Activated gamma-delta T cell treated with anti-CD3 and anti-CD28 coated beads, Interleukin-2, amount 50 U/mL, for 16 hours (primary cell): Measurements from ENCODE around the gene ZBTB4.

Experiments
- DNase-seq: peaks from one replicate; pipeline ENCODE4 v3.0.0-alpha.2; 2020; ENCODE audit warnings: low read depth

Gene ZBTB4

DNA sequence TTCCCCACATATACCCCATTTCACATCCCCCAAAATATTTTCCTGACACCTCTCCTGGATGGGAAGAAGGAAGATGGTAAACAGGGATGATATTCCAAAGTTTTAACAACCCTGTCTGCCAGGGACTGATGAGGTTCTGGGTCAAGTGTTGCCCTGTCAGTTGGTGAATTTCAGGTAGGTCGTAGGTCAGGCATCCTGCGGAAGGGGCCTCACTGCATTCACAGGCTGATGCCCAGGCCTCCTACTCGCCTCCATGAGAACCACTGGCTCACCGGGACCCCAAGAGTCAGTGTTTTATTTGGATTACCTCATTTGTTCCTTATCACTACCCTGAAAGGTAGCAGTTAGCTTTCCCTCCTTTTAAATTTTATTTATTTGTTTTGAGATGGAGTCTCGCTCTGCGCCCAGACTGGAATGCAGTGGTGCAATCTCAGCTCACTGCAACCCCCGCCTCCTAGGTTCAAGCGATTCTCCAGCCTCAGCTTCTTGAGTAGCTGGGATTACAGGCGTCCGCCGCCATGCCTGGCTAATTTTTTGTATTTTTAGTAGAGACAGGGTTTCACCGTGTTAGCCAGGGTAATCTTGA, 10.5 kb downstream of the ZBTB4 start:
- no peak for DNase-seq

DNA sequence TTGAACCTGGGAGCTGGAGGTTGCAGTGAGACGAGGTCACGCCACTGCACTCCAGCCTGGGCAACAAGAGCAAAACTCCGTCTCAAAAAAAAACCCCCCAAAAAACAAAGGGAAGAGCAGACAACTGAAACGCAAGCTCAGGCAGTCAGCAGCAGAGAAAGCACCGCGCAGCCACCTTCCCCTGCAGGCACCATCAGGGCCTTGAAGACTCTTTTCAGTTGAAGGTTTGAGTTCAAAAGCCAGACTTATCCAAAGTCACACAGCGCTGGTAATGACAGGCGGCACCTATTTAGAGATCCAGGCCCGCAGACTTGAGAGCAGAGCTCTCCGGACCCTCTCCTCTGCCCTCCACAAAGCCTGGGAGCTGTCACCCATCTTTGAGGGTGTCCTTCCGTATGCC, 11.1 kb downstream of the ZBTB4 start:
- no peak for DNase-seq

DNA sequence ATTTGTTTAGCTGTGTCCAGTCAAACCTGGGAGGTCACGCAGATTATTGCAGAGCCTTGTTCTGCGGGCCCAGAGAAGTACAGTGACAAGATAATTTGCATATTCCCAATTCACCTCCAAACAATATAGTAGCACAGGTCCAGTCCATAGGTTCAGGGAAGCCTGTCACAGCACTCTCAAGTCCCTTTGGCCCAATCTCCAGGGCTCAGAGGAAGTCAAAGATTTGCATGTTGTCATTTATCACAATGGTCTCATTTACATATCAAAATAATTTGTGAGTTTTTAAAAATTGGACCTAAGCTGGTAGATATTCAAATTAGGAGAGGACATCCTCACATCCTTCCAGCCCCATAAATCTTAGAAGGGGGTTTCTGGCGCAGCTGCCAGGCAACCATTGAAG, 11.9 kb downstream of the ZBTB4 start:
- DNase-seq: no peak

DNA sequence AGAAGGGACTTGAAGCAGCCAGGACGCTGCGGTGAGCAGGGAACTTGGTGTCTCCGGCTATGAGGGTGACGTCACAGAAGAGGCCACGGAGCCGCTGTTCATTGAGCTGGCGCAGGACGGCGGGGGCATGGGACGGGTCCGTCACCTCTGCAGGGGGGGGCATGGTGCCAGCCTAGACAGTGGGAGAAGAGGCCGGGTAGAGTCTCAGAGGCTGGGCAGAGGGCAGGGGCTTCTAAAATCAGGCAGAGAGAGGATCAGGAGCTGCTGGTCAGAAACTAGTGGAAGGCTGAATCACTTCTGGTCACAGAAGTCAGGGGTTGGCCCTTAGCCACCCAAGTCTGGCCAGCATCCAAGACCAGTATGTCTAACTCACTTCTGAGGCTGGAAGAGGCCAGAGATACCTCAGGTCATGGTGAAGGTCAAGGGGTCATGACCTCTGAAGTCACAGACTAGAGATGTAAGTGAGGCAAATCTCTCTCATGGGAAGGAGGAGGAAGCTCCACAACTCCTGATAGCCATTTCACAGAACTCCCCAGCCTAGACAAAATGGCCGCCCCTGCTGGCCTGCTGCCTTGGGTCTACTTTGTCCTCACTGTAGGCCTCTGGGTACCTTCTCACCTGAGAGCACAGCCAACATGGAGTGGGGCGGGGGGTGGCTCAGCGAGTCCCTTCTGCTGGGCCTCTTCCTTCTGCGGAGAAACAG, 12.6 kb downstream of the ZBTB4 start:
- DNase-seq: no peak

DNA sequence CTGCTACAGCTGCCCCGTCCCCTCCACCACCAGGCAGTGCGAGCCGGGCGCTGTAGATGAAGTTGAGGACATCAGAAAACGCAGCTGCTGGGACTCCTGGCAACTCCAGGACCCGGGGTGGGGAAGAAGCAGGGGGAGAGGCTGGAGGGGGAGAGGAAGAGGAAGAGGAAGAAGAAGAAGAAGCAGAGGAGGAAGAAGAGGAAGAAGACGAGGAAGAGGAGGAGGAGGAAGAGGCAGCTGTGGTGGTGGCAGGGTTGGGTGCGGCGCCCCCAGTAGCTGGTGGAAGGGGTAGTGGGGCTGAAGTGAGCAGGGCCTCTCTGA, 13.2 kb downstream of the ZBTB4 start:
- DNase-seq: no peak

DNA sequence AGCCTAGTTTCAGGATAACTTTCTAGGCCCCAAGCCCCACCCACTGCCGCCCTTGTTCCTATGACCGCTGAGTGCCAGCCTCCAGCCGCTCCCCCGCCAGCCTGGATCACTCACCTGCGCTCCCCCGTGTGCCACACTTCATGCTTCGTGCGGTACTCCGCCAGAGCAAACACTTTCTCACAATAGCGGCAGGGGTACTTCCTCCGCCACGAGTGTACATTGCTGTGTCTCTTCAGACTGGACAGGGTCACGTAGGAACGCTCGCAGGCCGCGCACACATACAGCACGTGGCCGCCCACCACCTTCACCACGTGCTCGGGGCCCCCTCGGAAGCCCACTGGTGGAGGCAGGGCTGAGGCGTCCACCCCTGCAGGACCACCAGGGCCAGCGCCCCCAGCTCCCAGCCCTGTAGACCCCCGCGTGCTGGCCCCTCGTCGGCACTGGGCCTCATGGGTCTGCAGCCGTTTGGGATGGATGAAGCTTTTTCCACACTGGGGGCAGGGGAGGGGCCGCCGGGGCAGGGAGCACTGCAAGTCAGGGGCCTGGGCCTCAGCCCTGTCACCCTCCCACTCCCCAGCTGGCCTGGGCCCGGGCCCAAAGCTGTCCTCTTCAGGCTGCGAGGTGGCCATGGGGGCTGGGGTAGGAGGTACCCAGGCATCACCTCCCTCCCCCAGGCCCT, 13.7 kb downstream of the ZBTB4 start:
- DNase-seq: no peak

DNA sequence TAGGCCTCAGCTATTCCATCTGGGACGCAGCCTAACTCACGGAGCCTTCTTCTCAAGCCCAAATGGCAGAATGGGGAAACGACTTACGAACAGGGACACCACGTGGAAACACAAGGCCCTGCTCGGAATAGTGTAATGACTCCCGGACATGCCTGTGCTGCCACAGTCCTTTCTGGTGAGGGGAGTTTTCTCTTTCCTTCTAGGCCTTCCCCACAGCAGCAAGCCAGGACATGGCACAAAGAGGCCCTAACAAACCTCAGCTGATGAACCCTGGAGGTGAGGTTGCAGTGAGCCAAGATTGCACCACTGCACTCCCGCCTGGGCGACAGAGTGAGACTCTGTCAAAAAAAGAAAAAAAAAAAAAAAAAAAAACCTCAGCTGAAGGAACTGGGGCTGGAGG, 15.3 kb downstream of the ZBTB4 start:
- DNase-seq: no peak

DNA sequence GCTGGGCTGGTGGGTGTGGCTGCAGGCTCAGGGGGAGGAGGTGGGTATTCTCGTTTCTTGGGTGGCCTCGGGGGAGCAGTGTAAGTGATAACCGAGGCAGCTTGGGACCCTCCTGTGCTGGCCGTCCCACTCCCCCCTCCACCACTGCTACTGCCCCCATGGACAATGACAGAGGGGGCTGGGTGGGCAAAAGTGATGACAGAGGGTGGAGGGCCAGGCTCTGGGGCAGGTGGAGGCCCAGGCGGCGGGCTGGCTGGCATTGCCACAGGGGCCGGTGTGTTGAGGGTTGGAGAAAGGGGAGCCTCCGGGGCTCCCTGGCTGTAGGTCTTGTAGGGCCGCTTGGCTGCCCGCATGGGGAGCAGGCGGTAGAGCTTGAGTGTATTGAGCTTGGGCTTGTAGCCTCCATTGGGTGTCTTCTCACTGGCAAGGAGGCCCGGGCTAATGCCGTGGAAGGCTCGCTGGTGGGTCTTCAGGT, 16.0 kb downstream of the ZBTB4 start:
- DNase-seq: no peak

DNA sequence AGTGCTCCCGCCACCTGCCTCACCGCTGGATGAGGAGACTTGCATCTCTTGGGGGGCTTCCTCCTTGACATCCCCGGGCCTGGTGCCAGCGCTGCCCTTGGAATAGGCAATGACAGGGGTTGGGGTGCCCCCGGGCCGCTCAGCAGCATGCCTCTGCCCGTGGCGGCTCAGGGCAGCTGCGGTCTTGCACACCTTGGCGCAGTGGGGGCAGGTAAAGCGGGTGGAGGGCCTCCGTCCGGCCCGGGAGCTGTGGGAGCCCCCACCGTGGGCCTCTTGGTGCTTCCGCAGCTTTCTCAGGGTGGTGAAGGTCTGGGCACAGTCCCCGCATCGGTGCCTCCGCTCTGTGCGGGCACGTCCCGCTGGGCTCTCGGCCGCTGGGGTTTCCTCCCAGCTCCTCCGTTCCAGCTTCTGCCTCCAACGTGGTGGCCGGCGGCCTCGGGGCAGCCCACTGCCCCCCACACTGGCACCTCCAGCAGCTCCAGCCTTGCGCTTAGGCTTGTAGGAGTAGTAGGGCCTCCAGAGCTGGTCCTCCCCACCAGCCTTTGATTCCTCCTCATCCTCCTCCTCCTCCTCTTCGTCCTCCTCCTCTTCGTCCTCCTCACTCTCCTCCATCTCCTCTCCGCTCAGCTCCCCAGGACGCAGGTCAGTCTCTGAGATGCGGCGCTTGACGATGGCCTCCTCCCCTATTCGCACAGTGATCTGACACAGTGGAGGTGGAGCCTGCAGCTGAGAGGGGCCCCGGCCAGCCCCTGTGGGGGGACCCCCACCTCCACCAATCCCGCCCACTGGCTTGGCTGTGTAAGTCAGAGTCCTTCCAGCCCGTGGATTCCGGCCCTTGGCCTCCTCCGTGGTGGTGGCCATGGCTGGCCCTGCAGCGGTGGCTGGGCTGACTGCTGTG, 16.7 kb downstream of the ZBTB4 start:
- DNase-seq: no peak

DNA sequence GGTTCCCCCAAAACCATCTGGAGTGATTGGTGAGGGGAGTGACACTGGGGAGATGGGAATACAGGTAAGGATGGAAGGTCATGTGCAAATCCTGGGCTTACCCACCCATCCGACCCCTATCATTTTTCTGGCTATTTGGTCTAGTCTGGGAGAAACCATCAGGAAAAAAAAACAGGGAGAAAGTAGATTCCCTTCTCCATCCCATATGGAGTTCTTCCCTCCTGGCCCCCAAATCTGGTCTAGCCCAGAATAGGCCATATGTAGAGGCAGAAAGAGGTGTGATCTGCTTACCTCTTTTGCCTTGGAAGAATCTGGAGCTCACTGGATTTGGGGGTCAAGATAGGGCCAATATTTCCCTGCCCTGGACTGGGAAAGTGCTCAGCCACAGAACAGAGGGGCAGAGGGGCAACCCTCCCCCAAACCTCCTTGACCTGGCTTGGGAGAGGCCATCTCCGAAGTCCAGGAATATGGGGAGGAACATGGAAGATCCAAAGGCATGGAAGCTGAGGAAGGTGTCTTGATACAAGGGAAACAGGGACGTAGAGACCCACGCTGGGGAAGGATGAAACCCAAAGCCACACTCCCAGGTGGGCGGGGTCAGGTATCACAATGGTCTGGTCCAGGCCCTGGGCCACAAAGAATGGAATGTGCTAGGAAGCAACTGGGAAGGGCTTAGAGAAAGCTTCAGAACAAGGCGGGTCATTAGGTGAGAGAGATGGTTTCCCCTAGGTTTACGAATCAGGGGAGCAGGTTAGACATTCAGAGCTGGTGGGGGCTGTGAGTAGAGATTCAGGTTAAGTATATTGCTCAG, 18.4 kb downstream of the ZBTB4 start:
- no peak for DNase-seq

DNA sequence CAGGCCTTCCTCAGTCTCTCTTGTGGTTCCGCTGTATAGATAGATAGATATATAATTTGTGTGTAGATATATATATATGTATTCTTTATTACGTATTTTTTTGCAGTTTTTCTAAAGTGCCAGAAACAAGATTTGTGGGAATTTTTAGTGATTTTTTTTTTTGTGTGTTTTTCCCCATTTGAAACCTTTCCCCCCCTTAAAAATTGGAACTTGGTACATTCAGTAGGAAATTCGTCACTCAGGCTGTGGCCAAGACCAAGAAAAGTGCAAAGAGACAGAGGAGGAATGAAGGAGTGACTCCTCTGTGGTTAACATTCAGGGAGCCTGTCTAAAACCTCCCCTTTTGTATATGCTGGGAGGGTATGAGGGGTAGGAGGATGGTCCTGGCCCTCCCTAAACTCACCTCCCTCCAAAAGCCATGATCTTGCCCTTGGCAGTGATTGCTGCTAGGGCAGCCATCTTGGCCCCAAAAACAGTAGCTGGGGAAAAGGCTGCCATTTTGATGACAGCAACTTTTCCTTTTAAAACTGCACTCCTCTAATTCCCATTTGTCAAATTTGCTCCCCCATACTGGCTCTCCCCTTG, 19.4 kb downstream of the ZBTB4 start:
- no peak for DNase-seq

DNA sequence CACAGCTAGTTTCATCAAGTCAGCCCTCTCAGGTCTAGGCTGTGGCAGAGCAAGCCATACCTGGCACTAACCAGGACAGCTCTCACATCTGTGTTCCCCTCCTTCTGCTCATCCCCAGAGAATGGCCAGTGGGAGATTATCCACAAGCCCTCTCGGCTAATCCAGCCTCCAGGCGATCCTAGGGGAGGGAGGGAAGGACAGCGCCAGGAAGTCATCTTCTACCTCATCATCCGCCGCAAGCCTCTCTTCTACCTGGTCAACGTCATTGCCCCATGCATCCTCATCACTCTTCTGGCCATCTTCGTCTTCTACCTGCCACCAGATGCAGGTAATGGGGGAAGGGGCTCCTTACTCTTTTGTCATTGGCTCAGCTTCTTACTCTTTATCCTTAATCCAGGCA, 31.0 kb downstream of the ZBTB4 start:
- DNase-seq: no peak

DNA sequence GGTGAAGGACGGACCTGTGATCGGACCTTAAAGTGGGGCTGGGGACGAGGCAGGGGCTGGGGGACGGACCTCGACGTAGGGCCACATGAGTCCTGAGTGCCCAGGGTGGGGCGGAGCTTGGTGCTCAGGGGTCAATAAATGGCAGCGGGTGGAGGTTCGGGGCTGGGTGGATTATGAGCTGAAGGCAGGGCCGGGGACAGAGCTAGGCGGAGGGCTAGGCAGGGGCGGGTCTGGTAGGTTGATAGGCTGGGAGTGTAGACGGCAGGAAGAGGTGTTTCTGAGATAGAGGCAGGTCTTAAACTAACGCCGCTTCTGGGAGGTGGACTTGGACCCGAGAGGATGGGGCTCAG, 33.8 kb downstream of the ZBTB4 start:
- DNase-seq: no peak

DNA sequence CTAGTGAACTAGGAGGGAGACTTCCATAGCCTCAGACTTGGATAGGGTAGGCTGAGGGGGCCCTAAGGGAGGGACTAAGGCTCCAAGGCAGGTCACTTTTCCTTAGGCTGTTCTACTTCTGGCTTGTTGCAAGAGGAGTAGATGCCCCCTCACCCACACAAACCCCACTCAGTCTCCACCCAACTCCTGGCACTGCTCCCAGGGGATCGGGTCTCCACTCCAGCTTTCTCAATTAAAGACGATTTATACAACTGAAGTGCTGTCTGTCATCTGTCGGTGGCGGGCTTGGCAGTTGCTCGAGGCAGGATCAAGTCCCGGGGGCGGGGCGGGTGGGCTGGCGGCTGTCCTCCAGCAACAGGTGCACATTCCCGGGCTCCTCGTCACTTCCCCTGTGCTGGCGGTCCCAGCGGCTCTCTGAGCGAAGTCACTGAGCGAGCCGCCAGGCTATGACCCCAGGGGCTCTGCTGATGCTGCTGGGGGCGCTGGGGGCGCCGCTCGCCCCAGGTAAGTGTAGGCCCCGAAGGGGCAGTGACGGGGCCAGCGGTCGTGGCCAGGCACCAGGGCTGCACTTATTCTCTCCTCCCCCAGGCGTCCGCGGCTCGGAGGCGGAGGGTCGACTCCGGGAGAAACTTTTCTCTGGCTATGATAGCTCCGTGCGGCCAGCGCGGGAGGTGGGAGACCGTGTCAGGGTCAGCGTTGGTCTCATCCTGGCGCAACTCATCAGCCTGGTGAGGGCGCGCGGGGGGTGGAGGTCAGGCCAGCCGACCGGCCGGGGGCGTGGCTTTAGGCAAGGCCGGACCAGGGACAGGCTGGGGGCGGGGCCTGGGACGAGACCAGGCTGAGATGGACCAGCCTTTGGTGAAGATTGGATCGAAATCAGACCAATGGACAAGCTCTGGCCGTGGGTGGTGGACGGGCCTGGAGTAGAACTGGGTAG, 34.5 kb downstream of the ZBTB4 start, which contains the start of gene CHRNB1:
TSS of gene CHRNB1 (plus strand) at position 380 of the 937 bp plus-strand sequence. CDS start at position 447, 67 bp downstream.
- DNase-seq: no peak

DNA sequence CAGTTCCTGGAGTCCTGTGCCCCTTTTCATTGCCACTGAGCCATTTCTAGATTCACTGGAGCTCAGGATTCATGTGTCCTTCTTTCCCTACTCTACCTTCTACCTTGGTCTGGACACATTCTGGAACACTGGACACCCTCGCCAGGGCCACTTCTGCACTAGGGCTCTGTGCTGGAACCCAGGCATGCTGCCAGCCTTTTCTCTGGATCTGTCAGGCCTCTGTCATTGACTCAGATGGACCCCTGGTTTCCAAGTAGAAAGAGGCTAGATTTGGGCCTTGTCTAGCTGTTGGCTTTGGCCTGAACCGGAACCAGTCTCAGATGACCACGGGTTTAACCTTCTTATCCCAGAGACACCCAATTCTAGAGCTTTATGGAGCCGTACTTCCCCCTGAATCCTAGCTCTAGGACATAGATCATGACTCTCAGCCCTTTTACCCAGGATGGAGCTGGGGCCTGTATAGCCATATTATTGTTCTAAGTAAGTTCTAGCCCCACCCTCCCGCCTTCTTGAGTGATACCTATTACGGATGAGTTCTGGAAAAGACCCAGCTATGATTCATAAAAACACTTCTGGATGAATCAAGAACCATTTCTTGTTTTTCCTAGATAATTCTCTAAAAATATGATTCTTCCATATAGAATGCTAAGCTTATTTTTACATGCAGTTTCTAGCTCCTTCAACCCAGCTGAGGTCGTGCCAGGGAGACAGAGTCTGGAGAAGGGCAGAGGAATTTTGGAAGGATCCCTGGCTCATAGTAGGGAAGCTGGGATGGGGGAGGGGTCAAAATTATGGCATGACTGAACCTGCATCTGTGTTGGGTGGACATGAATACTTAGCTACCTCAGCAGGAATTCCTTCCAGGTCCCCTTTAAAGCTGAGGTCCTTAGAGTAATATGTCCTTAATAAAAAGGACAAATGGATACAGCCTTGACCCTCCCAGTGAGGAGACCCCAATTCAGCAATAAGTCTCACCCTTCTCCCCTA, 35.6 kb downstream of the ZBTB4 start:
- no peak for DNase-seq

DNA sequence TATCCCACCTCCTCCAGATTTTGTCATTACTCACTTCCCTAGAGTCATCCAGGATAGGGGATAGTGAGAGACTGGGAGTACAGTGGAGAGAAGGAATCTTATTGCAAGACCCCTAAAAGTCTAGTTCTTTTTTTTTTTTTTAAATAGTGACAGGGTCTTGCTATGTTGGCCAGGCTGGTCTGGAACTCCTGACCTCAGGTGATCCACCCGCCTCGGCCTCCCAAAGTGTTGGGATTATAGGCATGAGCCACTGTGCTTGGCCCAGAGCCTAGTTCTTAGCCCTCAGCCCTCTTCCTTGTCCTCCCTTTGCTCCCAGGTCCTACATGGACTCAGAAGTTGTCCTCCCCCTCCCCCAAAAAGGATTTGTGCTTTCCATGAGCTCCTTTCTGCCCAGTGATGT, 37.3 kb downstream of the ZBTB4 start:
- no peak for DNase-seq

DNA sequence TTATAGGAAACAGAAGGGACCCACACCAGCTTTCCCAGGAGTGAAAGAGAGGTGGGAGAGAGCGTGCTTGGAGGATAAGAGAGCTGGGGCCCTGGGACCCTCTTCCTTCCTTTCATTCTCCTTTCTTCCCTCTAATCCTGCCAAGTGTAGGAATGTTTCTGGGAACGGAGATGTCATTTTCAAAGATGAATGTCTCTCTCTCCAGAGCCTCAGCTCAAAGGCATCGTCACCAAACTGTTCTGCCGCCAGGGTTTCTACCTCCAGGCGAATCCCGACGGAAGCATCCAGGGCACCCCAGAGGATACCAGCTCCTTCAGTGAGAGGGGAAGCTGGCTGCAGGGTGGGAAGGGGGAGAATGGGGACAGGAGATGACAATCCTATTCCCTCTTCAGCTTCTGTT, 38.2 kb downstream of the ZBTB4 start:
- DNase-seq: no peak

DNA sequence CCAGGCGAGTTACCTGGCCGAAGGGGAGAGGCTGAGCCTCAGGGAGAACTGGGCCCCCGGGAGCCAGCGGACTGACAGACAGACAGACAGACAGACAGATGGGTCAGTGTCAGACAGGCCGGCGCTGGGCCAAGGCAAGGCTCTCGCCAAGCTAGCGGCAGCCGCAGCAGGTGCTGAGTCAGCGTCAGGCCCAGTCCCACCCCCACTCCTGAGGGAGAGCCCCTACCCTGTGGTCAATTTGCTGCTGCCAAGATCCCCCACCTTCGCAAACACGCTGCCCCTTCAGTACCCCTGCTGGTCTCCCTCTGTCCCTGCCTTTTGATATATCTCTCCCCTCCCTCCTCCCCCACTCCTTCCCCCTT, 38.6 kb downstream of the ZBTB4 start:
- DNase-seq: no peak
